ENCODE results near the gene ENHO. TPM values are rescaled to one million over a fixed set of nuclear protein-coding genes. Genes with fewer than 3 reads are reported as not detected.
"Not testable (repeated sequence)": the region's sequence is repeated elsewhere in the genome, so short reads cannot be mapped to it uniquely, and the experiment has no call there.

ENHO gene
- total RNA-seq, 5 donors from 2014 or later (not counting 1 experiment from before 2014, with no cell fraction given) = 0.32 to 0.35 TPM; not detected in 3

- CTCF ChIA-PET = no interaction called here
- Histone ChIP-seq H3K27ac (ENCODE audit: low read length) (no peak overlapping the region), H3K36me3 (ENCODE audit: control insufficient read depth in 2 of 2, extremely low read depth in 1 of 2, insufficient read depth in 1 of 2, low read length in 1 of 2) (no peaks in the 10 kb centered on the region), H3K4me1 (ENCODE audit: control insufficient read depth in 1 of 2, extremely low read depth in 1 of 2, insufficient read depth in 2 of 2, low read length in 2 of 2) (no peaks in the 10 kb centered on the region), H3K9me3 (no peaks in the 10 kb centered on the region), H3K27me3 (replicated peaks in 1 of 2; ENCODE audit: control insufficient read depth in 2 of 2, extremely low read depth in 1 of 2, insufficient read depth in 2 of 2, low read length in 1 of 2) (peaks cover 0 to 36% of the 10 kb centered on the region in 2 experiments), H3K4me3 (ENCODE audit: control insufficient read depth in 1 of 2, extremely low read depth in 1 of 2, low read length in 1 of 2) (no peak overlapping the region)
- POLR2A ChIA-PET = no interaction called here
- no peak for ATAC-seq (replicated peaks in 1 of 4)
- no peaks in the 10 kb centered on the region for H3K36me3 Mint-ChIP-seq
- H3K27ac Mint-ChIP-seq = no peak overlapping the region
- DNase-seq = no peak
- no peak overlapping the region for H3K4me3 Mint-ChIP-seq
- no peaks in the 10 kb centered on the region for H3K9me3 Mint-ChIP-seq
- no peaks in the 10 kb centered on the region for H3K4me1 Mint-ChIP-seq
- WGBS (ENCODE audit: insufficient coverage) = 52% methylated on average over 3 of the region's 7 CpGs
- peaks cover 18 to 26% of the 10 kb centered on the region in 2 donors for H3K27me3 Mint-ChIP-seq
Observed at GRCh38 chr9:34541540-34541939, 18.8 kb upstream of the ENHO start.

- DNase-seq (no peak), ATAC-seq (replicated peaks in 1 of 4) (no peak)
- WGBS (ENCODE audit: insufficient coverage) = 56% methylated on average over 1 of the region's 2 CpGs
- Mint-ChIP-seq H3K36me3 (no peaks in the 10 kb centered on the region), H3K4me3 (no peak overlapping the region), H3K4me1 (no peaks in the 10 kb centered on the region), H3K27me3 (peaks cover 17 to 27% of the 10 kb centered on the region in 2 donors), H3K9me3 (no peaks in the 10 kb centered on the region), H3K27ac (no peak overlapping the region)
- Histone ChIP-seq H3K36me3 (ENCODE audit: control insufficient read depth in 2 of 2, extremely low read depth in 1 of 2, insufficient read depth in 1 of 2, low read length in 1 of 2) (no peaks in the 10 kb centered on the region), H3K4me3 (ENCODE audit: control insufficient read depth in 1 of 2, extremely low read depth in 1 of 2, low read length in 1 of 2) (no peak overlapping the region), H3K27ac (ENCODE audit: low read length) (no peak overlapping the region), H3K9me3 (no peaks in the 10 kb centered on the region), H3K4me1 (ENCODE audit: control insufficient read depth in 1 of 2, extremely low read depth in 1 of 2, insufficient read depth in 2 of 2, low read length in 2 of 2) (no peaks in the 10 kb centered on the region), H3K27me3 (replicated peaks in 1 of 2; ENCODE audit: control insufficient read depth in 2 of 2, extremely low read depth in 1 of 2, insufficient read depth in 2 of 2, low read length in 1 of 2) (peaks cover 0 to 32% of the 10 kb centered on the region in 2 experiments)
- ChIA-PET CTCF (no interaction called here), POLR2A (no interaction called here)
Observed at GRCh38 chr9:34540827-34541226, 18.0 kb upstream of the ENHO start.

GRCh38 chr9:34536685-34537084 is 13.9 kb upstream of the ENHO start:
- 63% methylated on average over 6 of the region's 7 CpGs for WGBS (ENCODE audit: insufficient coverage)
- no peak overlapping the region for H3K4me3 Mint-ChIP-seq
- H3K27me3 Mint-ChIP-seq = peaks cover 18 to 56% of the 10 kb centered on the region in 2 donors

GRCh38 chr9:34532041-34532440 is 9.3 kb upstream of the ENHO start:
- POLR2A ChIA-PET; H3K4me1 ChIP-seq (ENCODE audit: control insufficient read depth in 1 of 2, extremely low read depth in 1 of 2, insufficient read depth in 2 of 2, low read length in 2 of 2); H3K4me3 Mint-ChIP-seq; H3K9me3 Mint-ChIP-seq; ATAC-seq (replicated peaks in 1 of 4); H3K4me1 Mint-ChIP-seq; H3K27ac Mint-ChIP-seq; H3K4me3 ChIP-seq (ENCODE audit: control insufficient read depth in 1 of 2, extremely low read depth in 1 of 2, low read length in 1 of 2); DNase-seq; H3K36me3 Mint-ChIP-seq; H3K36me3 ChIP-seq (ENCODE audit: control insufficient read depth in 2 of 2, extremely low read depth in 1 of 2, insufficient read depth in 1 of 2, low read length in 1 of 2); H3K27ac ChIP-seq (ENCODE audit: low read length); H3K9me3 ChIP-seq: not testable (repeated sequence)
- no CpG with 5 or more reads among the region's 8 CpGs for WGBS (ENCODE audit: insufficient coverage)
- peaks cover 32 to 64% of the 10 kb centered on the region in 2 donors for H3K27me3 Mint-ChIP-seq
- peaks cover 0 to 21% of the 10 kb centered on the region in 2 experiments for H3K27me3 ChIP-seq (replicated peaks in 1 of 2; ENCODE audit: control insufficient read depth in 2 of 2, extremely low read depth in 1 of 2, insufficient read depth in 2 of 2, low read length in 1 of 2)
- CTCF ChIA-PET = interaction anchor here in 1 of 2 donors (0.6 kb wide), 1 partner anchor 404 kb away, joined by 3 read pairs; no protein-coding TSS in a partner anchor

More at GRCh38 chr9:34536685-34537084, 13.9 kb upstream of the ENHO start:
- no peak for ATAC-seq (replicated peaks in 1 of 4)
- ChIA-PET POLR2A (no interaction called here), CTCF (no interaction called here)
- Histone ChIP-seq H3K4me1 (ENCODE audit: control insufficient read depth in 1 of 2, extremely low read depth in 1 of 2, insufficient read depth in 2 of 2, low read length in 2 of 2) (no peaks in the 10 kb centered on the region), H3K36me3 (ENCODE audit: control insufficient read depth in 2 of 2, extremely low read depth in 1 of 2, insufficient read depth in 1 of 2, low read length in 1 of 2) (no peaks in the 10 kb centered on the region), H3K27ac (ENCODE audit: low read length) (no peak overlapping the region), H3K9me3 (no peaks in the 10 kb centered on the region), H3K4me3 (ENCODE audit: control insufficient read depth in 1 of 2, extremely low read depth in 1 of 2, low read length in 1 of 2) (no peak overlapping the region), H3K27me3 (replicated peaks in 1 of 2; ENCODE audit: control insufficient read depth in 2 of 2, extremely low read depth in 1 of 2, insufficient read depth in 2 of 2, low read length in 1 of 2) (peaks cover 0 to 44% of the 10 kb centered on the region in 2 experiments)
- DNase-seq = no peak
- H3K4me1 Mint-ChIP-seq = no peaks in the 10 kb centered on the region
- no peaks in the 10 kb centered on the region for H3K9me3 Mint-ChIP-seq
- H3K27ac Mint-ChIP-seq = no peak overlapping the region
- no peaks in the 10 kb centered on the region for H3K36me3 Mint-ChIP-seq

DNA sequence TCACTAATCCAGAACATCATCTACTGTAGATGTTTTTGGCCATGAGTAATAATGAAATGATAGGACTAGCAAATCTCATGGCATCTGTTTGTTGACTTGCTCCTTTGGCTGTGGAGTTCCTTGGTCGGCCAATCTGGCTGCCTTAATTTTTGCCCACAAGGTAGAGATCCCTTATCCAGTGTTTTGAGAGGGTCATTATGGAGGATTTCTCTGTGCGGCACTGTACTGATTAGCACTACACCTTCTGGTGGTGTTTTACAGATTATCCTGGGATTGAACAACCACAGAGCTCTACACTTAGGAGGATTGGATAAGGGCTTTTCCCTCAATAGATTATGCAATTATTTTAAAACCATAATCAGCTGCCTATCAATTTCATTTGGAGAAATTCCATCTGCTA is 3.2 kb upstream of the ENHO start:
- ATAC-seq (replicated peaks in 1 of 4) = no peak
- POLR2A ChIA-PET = no interaction called here
- no peaks in the 10 kb centered on the region for H3K36me3 Mint-ChIP-seq
- Histone ChIP-seq H3K4me1 (ENCODE audit: control insufficient read depth in 1 of 2, extremely low read depth in 1 of 2, insufficient read depth in 2 of 2, low read length in 2 of 2) (peaks cover 4 to 16% of the 10 kb centered on the region in 2 experiments), H3K27ac (ENCODE audit: low read length) (no peak overlapping the region), H3K36me3 (ENCODE audit: control insufficient read depth in 2 of 2, extremely low read depth in 1 of 2, insufficient read depth in 1 of 2, low read length in 1 of 2) (no peaks in the 10 kb centered on the region), H3K9me3 (no peaks in the 10 kb centered on the region), H3K4me3 (ENCODE audit: control insufficient read depth in 1 of 2, extremely low read depth in 1 of 2, low read length in 1 of 2) (no peak overlapping the region), H3K27me3 (replicated peaks in 1 of 2; ENCODE audit: control insufficient read depth in 2 of 2, extremely low read depth in 1 of 2, insufficient read depth in 2 of 2, low read length in 1 of 2) (peaks cover 0 to 15% of the 10 kb centered on the region in 2 experiments)
- WGBS (ENCODE audit: insufficient coverage) = 80% methylated on average over 1 of the region's 2 CpGs
- no peak overlapping the region for H3K4me3 Mint-ChIP-seq
- H3K9me3 Mint-ChIP-seq = no peaks in the 10 kb centered on the region
- H3K27ac Mint-ChIP-seq = no peak overlapping the region
- peaks cover 18 to 22% of the 10 kb centered on the region in 2 donors for H3K27me3 Mint-ChIP-seq
- CTCF ChIA-PET = no interaction called here
- H3K4me1 Mint-ChIP-seq = peaks cover 7 to 11% (median 11%) of the 10 kb centered on the region in 3 donors
- no peak for DNase-seq

- ATAC-seq (replicated peaks in 1 of 4) = no peak
- DNase-seq = no peak
- H3K27me3 ChIP-seq (replicated peaks in 1 of 2; ENCODE audit: control insufficient read depth in 2 of 2, extremely low read depth in 1 of 2, insufficient read depth in 2 of 2, low read length in 1 of 2) = peaks cover 0 to 16% of the 10 kb centered on the region in 2 experiments
- no peak overlapping the region for H3K27ac Mint-ChIP-seq
- peaks cover 7 to 11% (median 11%) of the 10 kb centered on the region in 3 donors for H3K4me1 Mint-ChIP-seq
- H3K36me3 ChIP-seq (ENCODE audit: control insufficient read depth in 2 of 2, extremely low read depth in 1 of 2, insufficient read depth in 1 of 2, low read length in 1 of 2) = no peaks in the 10 kb centered on the region
- no peak overlapping the region for H3K4me3 ChIP-seq (ENCODE audit: control insufficient read depth in 1 of 2, extremely low read depth in 1 of 2, low read length in 1 of 2)
- CTCF ChIA-PET = interaction anchor here in 1 of 2 donors (0.5 to 1.6 kb wide), 3 partner anchors 58 to 181 kb away, joined by 3 to 5 read pairs (median 4); no protein-coding TSS in a partner anchor
- H3K4me1 ChIP-seq (ENCODE audit: control insufficient read depth in 1 of 2, extremely low read depth in 1 of 2, insufficient read depth in 2 of 2, low read length in 2 of 2) = peaks cover 4 to 16% of the 10 kb centered on the region in 2 experiments
- H3K27ac ChIP-seq (ENCODE audit: low read length) = no peak overlapping the region
- no peaks in the 10 kb centered on the region for H3K9me3 Mint-ChIP-seq
- no peak overlapping the region for H3K4me3 Mint-ChIP-seq
- H3K9me3 ChIP-seq = no peaks in the 10 kb centered on the region
- H3K36me3 Mint-ChIP-seq = no peaks in the 10 kb centered on the region
- WGBS (ENCODE audit: insufficient coverage) = 94% methylated on average over 3 of the region's 3 CpGs
- H3K27me3 Mint-ChIP-seq = peaks cover 6 to 9% of the 10 kb centered on the region in 2 donors
- POLR2A ChIA-PET = interaction anchor here in 1 of 2 donors (0.6 kb wide), 1 partner anchor 342 kb away, joined by 5 read pairs; no protein-coding TSS in a partner anchor
Observed at GRCh38 chr9:34524349-34524748, 1.6 kb upstream of the ENHO start.
